Measurements from ENCODE around the gene TBX4. TPM values are rescaled to one million over a fixed set of nuclear protein-coding genes. Genes with fewer than 3 reads are reported as not detected.

Gene TBX4
- total RNA-seq, 3 donors from 2014 or later: not detected

GRCh38 chr17:61404913-61405685 is 47.1 kb upstream of the TBX4 start:
- intact Hi-C loops (cut with DNase I, micrococcal nuclease): loop anchor here in 1 of 2 donors (10.0 kb wide), 1 partner anchor 400 kb away; no protein-coding TSS in a partner anchor
- TF ChIP-seq, protein P1, sequence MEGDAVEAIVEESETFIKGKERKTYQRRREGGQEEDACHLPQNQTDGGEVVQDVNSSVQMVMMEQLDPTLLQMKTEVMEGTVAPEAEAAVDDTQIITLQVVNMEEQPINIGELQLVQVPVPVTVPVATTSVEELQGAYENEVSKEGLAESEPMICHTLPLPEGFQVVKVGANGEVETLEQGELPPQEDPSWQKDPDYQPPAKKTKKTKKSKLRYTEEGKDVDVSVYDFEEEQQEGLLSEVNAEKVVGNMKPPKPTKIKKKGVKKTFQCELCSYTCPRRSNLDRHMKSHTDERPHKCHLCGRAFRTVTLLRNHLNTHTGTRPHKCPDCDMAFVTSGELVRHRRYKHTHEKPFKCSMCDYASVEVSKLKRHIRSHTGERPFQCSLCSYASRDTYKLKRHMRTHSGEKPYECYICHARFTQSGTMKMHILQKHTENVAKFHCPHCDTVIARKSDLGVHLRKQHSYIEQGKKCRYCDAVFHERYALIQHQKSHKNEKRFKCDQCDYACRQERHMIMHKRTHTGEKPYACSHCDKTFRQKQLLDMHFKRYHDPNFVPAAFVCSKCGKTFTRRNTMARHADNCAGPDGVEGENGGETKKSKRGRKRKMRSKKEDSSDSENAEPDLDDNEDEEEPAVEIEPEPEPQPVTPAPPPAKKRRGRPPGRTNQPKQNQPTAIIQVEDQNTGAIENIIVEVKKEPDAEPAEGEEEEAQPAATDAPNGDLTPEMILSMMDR (IDR thresholded peaks at IDR 0.05): no peak
- no peaks in the 10 kb centered on the region for H3K36me3 ChIP-seq (ENCODE audit: low read depth)
- H3K9me3 ChIP-seq: no peaks in the 10 kb centered on the region
- no peak overlapping the region for H3K4me3 ChIP-seq
- DNase-seq (peak in 1 of 3 donors; percentile 45), ATAC-seq (no peak)
- peaks cover 23% of the 10 kb centered on the region for H3K4me1 ChIP-seq (ENCODE audit: low read depth)

GRCh38 chr17:61405686-61406536 is 46.3 kb upstream of the TBX4 start:
- H3K4me1 ChIP-seq (ENCODE audit: low read depth): peaks cover 28% of the 10 kb centered on the region
- TF ChIP-seq, protein P1 (IDR thresholded peaks at IDR 0.05): no peak
- no peak overlapping the region for H3K4me3 ChIP-seq
- DNase-seq (peak in 2 of 3 donors; percentile 20 to 35), ATAC-seq (no peak)
- H3K36me3 ChIP-seq (ENCODE audit: low read depth): no peaks in the 10 kb centered on the region
- intact Hi-C loops (cut with DNase I, micrococcal nuclease): loop anchor here in 1 of 2 donors (10.0 kb wide), 1 partner anchor 401 kb away; no protein-coding TSS in a partner anchor
- no peaks in the 10 kb centered on the region for H3K9me3 ChIP-seq

DNA sequence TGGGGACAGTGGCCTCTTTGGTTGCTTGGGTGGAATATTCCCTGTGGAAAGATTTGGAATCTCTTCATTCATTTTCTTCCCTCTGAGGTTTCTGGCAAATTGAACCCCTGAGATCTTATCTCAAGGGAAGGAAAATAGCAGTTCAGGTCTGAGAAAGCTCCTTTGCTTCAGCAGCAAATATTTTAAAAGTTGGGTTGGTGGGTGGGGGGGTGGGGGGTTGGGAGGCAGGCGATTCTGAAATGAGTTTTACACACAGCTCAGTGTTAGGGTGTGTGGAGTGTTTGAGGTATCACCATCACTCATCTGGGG is 45.7 kb upstream of the TBX4 start:
- ATAC-seq (no peak), DNase-seq (no peak)
- H3K4me3 ChIP-seq: no peak overlapping the region
- intact Hi-C loops (cut with DNase I, micrococcal nuclease): loop anchor here in 1 of 2 donors (10.0 kb wide), 1 partner anchor 402 kb away; no protein-coding TSS in a partner anchor
- TF ChIP-seq, protein P1 (IDR thresholded peaks at IDR 0.05): no peak
- H3K9me3 ChIP-seq: no peaks in the 10 kb centered on the region
- peaks cover 28% of the 10 kb centered on the region for H3K4me1 ChIP-seq (ENCODE audit: low read depth)
- H3K36me3 ChIP-seq (ENCODE audit: low read depth): no peaks in the 10 kb centered on the region

- TF ChIP-seq, protein P1 (IDR thresholded peaks at IDR 0.05): no peak
- H3K9me3 ChIP-seq: no peaks in the 10 kb centered on the region
- H3K36me3 ChIP-seq (ENCODE audit: low read depth): no peaks in the 10 kb centered on the region
- DNase-seq: peak in 2 of 3 donors; percentile 4 to 19
- H3K4me1 ChIP-seq (ENCODE audit: low read depth): peaks cover 32% of the 10 kb centered on the region
- no peak overlapping the region for H3K4me3 ChIP-seq
- intact Hi-C loops (cut with DNase I, micrococcal nuclease): loop anchor here in 1 of 2 donors (10.0 kb wide), 1 partner anchor 402 kb away; no protein-coding TSS in a partner anchor
- ATAC-seq: no peak
Measured at GRCh38 chr17:61406971-61407911, 45.0 kb upstream of the TBX4 start.
